Body of pancreas (tissue), 4 donors: ENCODE data around the gene RHBDF2. TPM values are rescaled to one million over a fixed set of nuclear protein-coding genes. Genes with fewer than 3 reads are reported as not detected.

Experiments used
- ATAC-seq: fragments of 150-250 bp; one replicate; pipeline ENCODE4 v1.9.1; 2016
- DNase-seq, 4 donors: peaks; one replicate each; pipeline ENCODE4 v3.0.0-alpha.2; 2019
- H3K27ac ChIP-seq, 4 donors: fragments of 200-600 bp; sonication (generic); 1 replicate in 3 of 4; 2 replicates in 1 of 4; pipeline versions ENCODE4 v1.5.1 to v1.6.1; 2016 to 2019; ENCODE audit warnings: mild to moderate bottlenecking in 1 of 4, mixed read lengths in 1 of 4, moderate library complexity in 1 of 4
- H3K27me3 ChIP-seq, 2 donors: fragments of 200-600 bp; sonication (generic); one replicate each; pipeline ENCODE4 v1.6.0; 2016; ENCODE audit warnings: mild to moderate bottlenecking in 1 of 2
- H3K36me3 ChIP-seq, 2 donors: fragments of 200-600 bp; sonication (generic); replicated peaks in 1 of 2; 2 replicates each; pipeline ENCODE4 v1.5.1; 2016; ENCODE audit warnings: low read depth in 2 of 2; ENCODE audit not compliant: insufficient read depth in 1 of 2
- H3K4me1 ChIP-seq: fragments of 200-600 bp; sonication (generic); one replicate; pipeline ENCODE4 v1.6.0; 2016
- H3K4me3 ChIP-seq, 2 donors: fragments of 200-600 bp; sonication (generic); 1 replicate in 1 of 2; 2 replicates in 1 of 2; pipeline ENCODE4 v1.5.1; 2016 to 2019
- H3K9me3 ChIP-seq, 3 donors: fragments of 200-600 bp; sonication (generic); 1 replicate in 2 of 3; 2 replicates in 1 of 3; pipeline ENCODE4 v1.5.1; 2016
- POLR2A ChIP-seq, 3 donors: fragments of 450-650 bp; IDR thresholded peaks; one replicate each; pipeline ENCODE4 v1.6.1; 2016; ENCODE audit warnings: antibody characterized with exemption in 3 of 3, mild to moderate bottlenecking in 2 of 3
- WGBS, 2 donors: methylation state at CpG; one replicate each; pipeline ENCODE4 v1.1.5; 2017; 5-methylcytosine and 5-hydroxymethylcytosine counted together
- intact Hi-C: fragments of 100-400 bp; cut with DNase I; formaldehyde crosslinking; loops from one replicate; pipeline ENCODE4 v1.15.1; 2023
- total RNA-seq, 2 donors: library from RNA; depleted of rRNA; stranded (reverse); fragments of >200 nt; gene quantifications; one replicate each; pipeline ENCODE4 v1.1.0, GENCODE V29; 2016
- TF ChIP-seq, protein P1 (sequence below), 7 experiments: fragments of 450-650 bp in 4 of 7; fragments of 200-600 bp in 3 of 7; sonication (generic) in 3 of 7; IDR thresholded peaks; one replicate each; pipeline ENCODE4 v1.5.1; 2016 to 2019; ENCODE audit warnings: antibody characterized with exemption in 7 of 7

RHBDF2 gene
- total RNA-seq, 2 donors from 2014 or later = 23.1 to 48.1 TPM

DNA sequence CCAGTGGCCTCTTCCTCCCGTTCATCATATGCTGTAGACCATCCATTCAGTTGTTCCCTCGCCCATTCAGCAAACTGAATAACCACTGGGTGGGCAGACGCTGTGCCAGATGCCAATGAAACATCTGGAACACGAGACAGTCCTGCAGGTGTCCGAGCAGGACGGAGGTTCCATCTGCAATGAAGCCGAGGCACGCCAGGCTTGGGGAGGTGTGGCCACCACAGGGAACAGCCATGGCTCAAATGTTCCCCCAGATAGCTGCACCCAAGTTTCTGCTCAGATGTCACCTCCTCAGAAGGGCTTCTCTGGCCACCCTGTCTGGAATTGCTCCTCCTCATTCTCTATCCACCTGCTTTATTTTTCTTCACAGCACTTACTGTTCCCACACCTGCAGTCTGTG lies 78.8 kb downstream of the RHBDF2 start:
- 95 to 98% methylated on average over 7 to 8 of the region's 8 CpGs for WGBS, 2 donors
- Histone ChIP-seq H3K27me3 (no peaks in the 10 kb centered on the region), H3K36me3 (no peaks in the 10 kb centered on the region), H3K27ac (no peak overlapping the region), H3K4me3 (no peak overlapping the region), H3K9me3 (no peaks in the 10 kb centered on the region), H3K4me1 (peaks cover 22% of the 10 kb centered on the region)
- ATAC-seq = no peak
- no peak for DNase-seq
- intact Hi-C loops = no loop called here
- TF ChIP-seq, protein P1, sequence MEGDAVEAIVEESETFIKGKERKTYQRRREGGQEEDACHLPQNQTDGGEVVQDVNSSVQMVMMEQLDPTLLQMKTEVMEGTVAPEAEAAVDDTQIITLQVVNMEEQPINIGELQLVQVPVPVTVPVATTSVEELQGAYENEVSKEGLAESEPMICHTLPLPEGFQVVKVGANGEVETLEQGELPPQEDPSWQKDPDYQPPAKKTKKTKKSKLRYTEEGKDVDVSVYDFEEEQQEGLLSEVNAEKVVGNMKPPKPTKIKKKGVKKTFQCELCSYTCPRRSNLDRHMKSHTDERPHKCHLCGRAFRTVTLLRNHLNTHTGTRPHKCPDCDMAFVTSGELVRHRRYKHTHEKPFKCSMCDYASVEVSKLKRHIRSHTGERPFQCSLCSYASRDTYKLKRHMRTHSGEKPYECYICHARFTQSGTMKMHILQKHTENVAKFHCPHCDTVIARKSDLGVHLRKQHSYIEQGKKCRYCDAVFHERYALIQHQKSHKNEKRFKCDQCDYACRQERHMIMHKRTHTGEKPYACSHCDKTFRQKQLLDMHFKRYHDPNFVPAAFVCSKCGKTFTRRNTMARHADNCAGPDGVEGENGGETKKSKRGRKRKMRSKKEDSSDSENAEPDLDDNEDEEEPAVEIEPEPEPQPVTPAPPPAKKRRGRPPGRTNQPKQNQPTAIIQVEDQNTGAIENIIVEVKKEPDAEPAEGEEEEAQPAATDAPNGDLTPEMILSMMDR (IDR thresholded peaks at IDR 0.05) = no peak
- TF ChIP-seq POLR2A (IDR thresholded peaks at IDR 0.05) = no peak

DNA sequence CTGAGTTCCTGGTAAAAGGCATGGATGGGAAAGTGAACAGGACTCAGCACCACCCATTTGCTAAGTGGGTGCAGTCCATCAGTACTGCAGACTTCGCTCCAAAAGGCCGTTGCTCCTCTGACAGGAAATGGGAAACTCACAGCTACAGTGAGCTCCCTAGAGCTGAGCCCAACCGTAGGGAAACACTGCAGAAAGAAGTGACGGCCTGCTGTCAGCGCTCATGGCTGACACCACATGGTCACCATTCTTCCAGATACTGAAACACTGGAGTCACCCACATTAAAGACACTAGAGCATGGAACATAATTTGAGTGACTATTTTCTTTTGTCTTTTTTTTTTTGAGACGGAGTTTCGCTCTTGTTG lies 80.2 kb downstream of the RHBDF2 start:
- Histone ChIP-seq H3K4me3 (no peak overlapping the region), H3K4me1 (peaks cover 30% of the 10 kb centered on the region), H3K27ac (no peak overlapping the region), H3K9me3 (no peaks in the 10 kb centered on the region), H3K36me3 (no peaks in the 10 kb centered on the region), H3K27me3 (no peaks in the 10 kb centered on the region)
- intact Hi-C loops = no loop called here
- ATAC-seq = no peak
- TF ChIP-seq, protein P1 (IDR thresholded peaks at IDR 0.05) = no peak
- no peak for TF ChIP-seq POLR2A (IDR thresholded peaks at IDR 0.05)
- 62 to 81% methylated on average over 7 of the region's 7 CpGs for WGBS, 2 donors
- DNase-seq = no peak

Other genes with a start within 250 kb of the RHBDF2 start
- 1 to 10 TPM; 4.2 to 7.3 TPM for gene UBALD2, start 236.1 kb downstream of the RHBDF2 start, total RNA-seq
- 1 to 10 TPM in 1 of 2 donors, under 1 TPM in 1; 0.66 to 1.6 TPM for gene QRICH2, start 193.1 kb downstream of the RHBDF2 start, total RNA-seq
- 10 to 100 TPM; 34.8 to 55.7 TPM for gene PRPSAP1, start 147.5 kb downstream of the RHBDF2 start, total RNA-seq
- gene SPHK1, start 116.8 kb downstream of the RHBDF2 start, total RNA-seq = 10 to 100 TPM; 12.2 to 46.5 TPM
- 10 to 100 TPM; 17.1 to 30.3 TPM for gene UBE2O, start 48.3 kb downstream of the RHBDF2 start, total RNA-seq
- not detected for gene AANAT, start 33.8 kb downstream of the RHBDF2 start, total RNA-seq
- gene CYGB, start 36.3 kb upstream of the RHBDF2 start, total RNA-seq = 10 to 100 TPM in 1 of 2 donors, 1 to 10 TPM in 1; 9.6 to 21.1 TPM
- gene PRCD, start 38.6 kb upstream of the RHBDF2 start, total RNA-seq = 1 to 10 TPM in 1 of 2 donors, under 1 TPM in 1; 0.52 to 4.6 TPM
- gene ST6GALNAC2, start 84.4 kb upstream of the RHBDF2 start, total RNA-seq = 10 to 100 TPM in 1 of 2 donors, 1 to 10 TPM in 1; 6.9 to 10.1 TPM
- gene ST6GALNAC1, start 142.3 kb upstream of the RHBDF2 start, total RNA-seq = 10 to 100 TPM in 1 of 2 donors, 1 to 10 TPM in 1; 9.3 to 13.5 TPM
- 10 to 100 TPM; 71.9 to 87.4 TPM for gene MXRA7, start 209.5 kb upstream of the RHBDF2 start, total RNA-seq
- gene JMJD6, start 225.2 kb upstream of the RHBDF2 start, total RNA-seq = 10 to 100 TPM; 15.2 to 20.0 TPM
- gene METTL23, start 225.4 kb upstream of the RHBDF2 start, total RNA-seq = 10 to 100 TPM; 25.9 to 44.2 TPM
- 100 to 1,000 TPM; 258 to 301 TPM for gene SRSF2, start 235.9 kb upstream of the RHBDF2 start, total RNA-seq
- gene MFSD11, start 236.7 kb upstream of the RHBDF2 start, total RNA-seq = 10 to 100 TPM in 1 of 2 donors, 1 to 10 TPM in 1; 7.6 to 16.6 TPM